Inflammatory macrophage treated with lipopolysaccharide for 1 hour (primary cell): ENCODE data around the gene PSMD11.

ENCODE experiments used
- DNase-seq, 2 donors: peaks; one replicate each; pipeline ENCODE4 v3.0.0-alpha.2; 2020 to 2022

The PSMD11 gene

GRCh38 chr17:32467949-32468348 lies 23.6 kb downstream of the PSMD11 start:
- DNase-seq, result no peak

DNA sequence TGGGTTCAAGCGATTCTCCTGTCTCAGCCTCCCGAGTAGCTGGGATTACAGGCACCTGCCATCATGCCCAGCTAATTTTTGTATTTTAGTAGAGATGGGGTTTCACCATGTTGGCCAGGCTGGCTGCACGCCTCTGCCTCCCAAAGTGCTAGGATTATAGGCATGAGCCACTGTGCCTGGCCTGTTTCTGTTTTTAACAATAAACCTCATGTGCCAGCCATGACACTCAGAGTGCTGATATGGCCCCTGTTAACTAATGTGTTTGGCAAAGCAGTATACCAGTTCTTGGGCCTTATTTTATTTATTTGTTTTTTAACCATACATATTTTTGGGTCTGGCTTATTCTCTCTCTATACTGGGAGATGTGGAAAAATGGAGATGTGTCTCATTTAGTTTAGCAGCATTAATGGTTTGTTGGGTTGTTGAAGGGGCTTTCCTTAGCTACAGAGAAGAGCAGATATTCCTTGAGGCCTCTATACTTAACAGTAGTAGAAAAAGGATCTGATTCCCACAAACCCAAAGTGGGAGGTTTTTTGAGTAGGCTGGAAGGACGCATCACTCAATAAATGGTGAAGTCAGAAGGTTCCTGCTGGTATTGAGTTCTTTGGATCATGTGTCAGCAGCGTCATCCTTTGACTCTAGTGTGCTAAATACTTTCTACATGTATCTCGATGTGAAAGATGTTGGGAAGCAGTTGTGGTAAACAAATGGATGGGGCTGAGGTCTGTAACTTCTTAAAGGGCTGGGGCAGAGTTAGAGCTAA lies 26.3 kb downstream of the PSMD11 start:
- peak; percentile 26 to 76 for DNase-seq

GRCh38 chr17:32471652-32472051 lies 27.3 kb downstream of the PSMD11 start:
- DNase-seq, result no peak

- DNase-seq, result no peak
Observed at GRCh38 chr17:32475258-32475657, 30.9 kb downstream of the PSMD11 start.

DNA sequence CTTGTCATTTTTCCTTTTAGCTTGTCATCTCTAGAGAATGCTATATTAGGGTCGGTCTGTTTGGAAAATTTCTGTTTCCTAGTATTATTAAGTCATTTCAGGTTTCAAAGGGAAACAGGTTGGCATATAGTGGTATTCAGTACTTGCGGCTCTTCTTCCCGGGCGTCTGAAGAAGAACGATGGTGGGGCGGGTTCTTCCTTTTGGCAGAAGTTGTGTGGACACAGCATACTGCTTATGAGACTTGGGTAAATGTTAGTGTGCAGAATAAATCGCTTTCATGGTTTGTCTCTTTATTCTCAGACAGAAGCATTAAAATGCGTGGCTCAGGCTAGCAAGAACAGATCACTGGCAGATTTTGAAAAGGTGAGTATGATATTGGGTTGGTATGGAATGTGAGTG lies 32.9 kb downstream of the PSMD11 start:
- no peak for DNase-seq

- no peak for DNase-seq
Observed at GRCh38 chr17:32479074-32479617, 34.8 kb downstream of the PSMD11 start.

DNA sequence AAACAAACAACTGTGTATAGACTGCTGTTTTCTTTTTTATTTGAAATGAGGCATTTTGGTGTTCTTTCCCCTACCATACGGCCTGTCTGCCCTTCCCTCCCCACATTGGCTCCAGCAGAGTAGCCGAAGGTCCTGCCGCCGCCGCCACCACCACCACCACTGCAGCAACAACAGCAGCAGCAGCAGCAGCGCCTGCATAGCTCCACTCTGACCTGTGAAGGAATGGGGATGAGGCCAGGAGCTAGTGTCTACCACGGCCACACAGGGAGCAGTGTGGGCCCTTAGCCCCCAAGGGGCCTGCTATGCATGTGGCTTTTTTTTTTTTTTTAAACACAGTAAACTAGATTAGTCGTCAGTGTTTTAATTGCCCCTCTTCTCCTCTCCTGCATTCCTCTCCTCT lies 36.9 kb downstream of the PSMD11 start:
- DNase-seq, result no peak

- DNase-seq, result no peak
Observed at GRCh38 chr17:32482568-32483320, 38.4 kb downstream of the PSMD11 start.

- DNase-seq, result peak; percentile 25 to 28
Observed at GRCh38 chr17:32483451-32484019, 39.2 kb downstream of the PSMD11 start.

GRCh38 chr17:32484041-32484461 lies 39.7 kb downstream of the PSMD11 start:
- no peak for DNase-seq

DNA sequence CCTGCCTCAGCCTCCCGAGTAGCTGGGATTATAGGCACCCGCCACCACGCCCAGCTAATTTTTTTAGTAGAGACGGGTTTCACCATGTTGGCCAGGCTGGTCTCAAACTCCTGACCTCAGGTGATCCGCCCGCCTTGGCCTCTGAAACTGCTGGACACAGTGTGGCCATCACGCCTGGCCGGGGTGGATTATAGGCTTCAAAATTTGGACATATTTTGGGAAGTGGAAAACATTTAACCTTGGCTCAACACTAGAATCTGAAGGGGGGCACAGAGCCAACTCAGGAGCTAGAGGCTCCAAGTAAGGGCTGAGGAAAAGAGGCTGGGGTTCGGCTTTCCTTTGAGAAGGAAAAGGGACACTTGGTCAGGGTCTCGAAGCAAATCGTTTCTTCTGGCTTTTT lies 40.3 kb downstream of the PSMD11 start:
- DNase-seq, result no peak

DNA sequence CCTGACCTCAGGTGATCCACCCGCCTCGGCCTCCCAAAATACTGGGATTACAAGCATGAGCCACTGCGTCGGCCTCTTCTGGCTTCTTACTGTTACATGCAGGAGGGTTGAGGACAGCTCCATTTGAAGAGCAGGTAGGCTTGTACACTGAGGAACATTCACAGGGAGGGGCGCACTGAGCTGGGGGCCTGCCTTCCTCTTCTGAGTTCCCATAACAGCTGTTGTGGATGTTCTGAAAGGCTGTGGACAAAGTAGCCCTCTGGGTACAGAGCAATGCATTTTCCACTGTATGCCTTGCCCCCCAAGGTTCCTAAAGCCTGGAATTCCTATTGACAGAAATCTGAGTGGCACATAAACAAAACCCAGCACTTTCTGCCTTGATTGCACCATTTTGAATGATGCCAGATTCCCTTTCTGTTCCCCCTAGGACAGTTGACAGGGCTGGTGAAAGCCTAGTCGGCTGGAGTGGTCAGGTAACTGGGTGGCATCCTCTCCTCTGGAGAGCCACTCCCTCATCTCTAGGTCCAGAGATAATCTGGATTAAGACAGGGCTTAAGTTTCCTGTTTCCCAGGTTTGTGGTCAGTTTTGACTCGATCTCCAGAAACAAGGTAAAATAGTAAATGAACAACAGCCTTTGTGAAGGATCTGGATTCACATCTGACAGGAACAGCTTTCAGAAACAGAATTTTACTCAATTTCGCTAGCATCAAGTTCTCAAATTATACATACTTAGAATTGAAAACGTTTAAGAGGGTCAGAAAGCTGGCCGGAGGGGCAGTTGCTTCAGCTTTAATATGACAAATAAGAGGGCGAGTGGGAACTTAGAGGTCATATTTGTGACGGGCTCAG lies 41.2 kb downstream of the PSMD11 start:
- no peak for DNase-seq

GRCh38 chr17:32486111-32486700 lies 41.9 kb downstream of the PSMD11 start:
- peak; percentile 35 to 55 for DNase-seq

DNA sequence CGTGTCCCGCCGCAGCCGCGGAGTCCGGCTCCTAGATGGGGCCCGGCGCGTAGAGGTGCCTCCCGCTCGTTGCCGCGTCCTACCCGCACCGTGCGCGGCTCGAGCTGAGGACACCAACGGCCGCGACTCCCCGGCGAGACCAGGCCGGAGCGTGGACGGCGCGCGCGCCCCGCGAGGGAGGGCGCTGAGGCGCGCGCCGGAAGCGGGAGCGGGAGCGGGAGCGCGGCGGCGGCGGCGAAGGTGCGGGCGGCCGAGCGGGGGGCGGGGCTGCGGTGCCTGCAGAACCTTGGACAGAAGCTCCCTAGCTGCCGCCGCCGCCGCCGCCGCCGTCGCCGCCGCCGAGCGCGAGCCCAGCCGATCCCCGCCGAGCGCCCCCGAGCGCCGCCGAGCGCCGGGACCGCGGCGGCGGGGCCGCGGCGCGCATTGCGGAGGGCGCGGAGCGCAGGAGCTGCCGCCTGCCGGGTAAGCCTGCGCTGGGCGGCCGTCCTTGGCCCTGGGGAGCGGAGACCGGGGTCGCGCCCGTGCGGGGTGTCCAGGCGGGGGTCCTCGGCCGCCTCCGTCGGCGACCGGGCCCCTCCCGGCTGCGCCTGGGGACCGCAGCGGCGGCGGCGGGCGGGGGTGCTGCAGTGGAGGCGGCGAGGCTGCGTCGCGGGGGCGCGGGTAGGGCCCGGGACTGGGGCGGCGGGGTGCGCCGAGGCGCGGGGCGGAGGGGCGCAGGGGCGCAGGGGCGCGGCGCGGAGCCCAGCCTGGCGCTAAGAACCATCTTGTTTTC lies 42.6 kb downstream of the PSMD11 start, which contains the start of gene CDK5R1:
Gene CDK5R1, plus strand, starts transcription at position 293 of the 772 bp plus-strand sequence. CDS start 628 bp downstream, outside the sequence.
- DNase-seq, result peak; percentile 22 to 45

DNA sequence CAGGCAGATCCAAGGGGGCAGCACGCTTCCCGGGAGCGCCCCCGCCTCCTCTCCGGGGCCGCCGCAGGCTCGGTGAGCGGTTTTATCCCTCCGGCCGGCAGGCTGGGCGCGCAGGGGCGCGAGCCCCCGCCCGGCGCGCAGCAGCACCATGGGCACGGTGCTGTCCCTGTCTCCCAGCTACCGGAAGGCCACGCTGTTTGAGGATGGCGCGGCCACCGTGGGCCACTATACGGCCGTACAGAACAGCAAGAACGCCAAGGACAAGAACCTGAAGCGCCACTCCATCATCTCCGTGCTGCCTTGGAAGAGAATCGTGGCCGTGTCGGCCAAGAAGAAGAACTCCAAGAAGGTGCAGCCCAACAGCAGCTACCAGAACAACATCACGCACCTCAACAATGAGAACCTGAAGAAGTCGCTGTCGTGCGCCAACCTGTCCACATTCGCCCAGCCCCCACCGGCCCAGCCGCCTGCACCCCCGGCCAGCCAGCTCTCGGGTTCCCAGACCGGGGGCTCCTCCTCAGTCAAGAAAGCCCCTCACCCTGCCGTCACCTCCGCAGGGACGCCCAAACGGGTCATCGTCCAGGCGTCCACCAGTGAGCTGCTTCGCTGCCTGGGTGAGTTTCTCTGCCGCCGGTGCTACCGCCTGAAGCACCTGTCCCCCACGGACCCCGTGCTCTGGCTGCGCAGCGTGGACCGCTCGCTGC lies 43.3 kb downstream of the PSMD11 start:
- DNase-seq, result no peak

- DNase-seq, result no peak
Observed at GRCh38 chr17:32488177-32488542, 43.9 kb downstream of the PSMD11 start.

- no peak for DNase-seq
Observed at GRCh38 chr17:32488604-32489180, 44.4 kb downstream of the PSMD11 start.

- no peak for DNase-seq
Observed at GRCh38 chr17:32489320-32490100, 45.2 kb downstream of the PSMD11 start.

GRCh38 chr17:32490101-32490482 lies 45.8 kb downstream of the PSMD11 start:
- no peak for DNase-seq
